GM19452 (cell line): Measurements from ENCODE around the gene ABCB9.

ENCODE experiments used
- ATAC-seq: cut with Tn5 transposase; IDR thresholded peaks from one replicate; pipeline ENCODE4 v1.9.1; 2021; ENCODE audit not compliant: unreplicated experiment

The ABCB9 gene

GRCh38 chr12:122966743-122967550 is 684 bp upstream of the ABCB9 start:
- no peak for ATAC-seq

DNA sequence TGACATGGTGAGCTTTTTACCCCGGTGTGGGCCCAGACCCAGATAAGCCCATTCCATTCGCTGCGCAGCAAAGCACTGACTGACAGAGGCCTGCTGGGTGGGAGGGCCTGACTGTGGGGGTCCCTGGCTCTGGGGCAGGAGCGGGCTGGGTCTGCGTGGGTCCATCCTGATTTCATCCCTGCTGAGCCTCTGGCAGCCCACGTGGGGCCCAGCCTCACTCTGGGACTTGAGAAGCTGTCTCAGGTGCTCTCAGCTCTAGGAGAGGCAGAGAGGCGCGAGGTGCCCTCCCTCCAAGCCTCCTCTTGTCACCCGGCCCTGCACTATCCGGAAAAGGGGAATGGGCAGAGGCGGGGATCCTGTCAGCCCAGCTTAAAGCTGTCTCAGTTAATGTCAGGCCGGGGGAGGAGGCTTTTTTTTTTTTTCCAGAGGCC is 927 bp downstream of the ABCB9 start:
- no peak for ATAC-seq

DNA sequence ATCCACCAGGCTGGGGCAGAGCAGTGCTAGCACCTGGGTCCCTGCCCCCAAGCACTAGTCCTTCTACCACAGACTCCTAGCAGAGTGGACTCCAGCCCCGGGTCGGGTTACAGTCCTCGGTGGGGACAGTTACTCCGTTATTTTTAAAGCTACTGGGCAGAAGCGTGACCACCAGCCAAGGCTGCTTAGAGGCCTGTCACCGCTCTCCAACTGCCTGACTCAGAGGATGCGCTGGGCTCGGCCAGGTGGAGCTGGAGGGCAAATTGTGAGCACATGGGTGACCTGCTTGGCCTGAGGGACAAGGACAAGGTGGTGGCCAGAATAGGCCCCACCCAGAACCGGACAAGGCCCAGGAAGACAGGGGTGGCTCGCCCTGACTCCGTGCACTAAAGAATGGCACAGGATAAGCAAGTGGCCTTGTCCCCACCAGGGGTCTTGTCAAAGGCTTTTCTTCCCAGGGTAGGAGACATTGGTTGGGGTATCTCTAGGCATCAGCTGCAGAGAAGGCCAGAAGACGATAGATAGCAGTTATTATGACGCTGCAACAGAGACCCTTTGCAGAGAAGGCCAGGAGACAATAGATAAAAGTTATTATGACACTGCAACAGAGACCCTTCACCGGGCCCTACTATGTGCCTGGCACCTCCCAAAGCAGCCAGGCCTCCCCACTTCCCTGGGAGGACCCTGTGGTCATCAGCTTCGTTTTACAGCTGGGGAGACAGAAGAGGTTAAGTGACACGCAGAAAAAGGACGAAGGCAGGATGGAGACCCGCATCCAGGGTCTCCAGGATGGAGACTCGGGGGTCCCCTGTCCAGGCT is 1.6 kb downstream of the ABCB9 start:
- ATAC-seq, result no peak

- ATAC-seq, result no peak
Measured at GRCh38 chr12:122963941-122964265, 2.4 kb downstream of the ABCB9 start.

GRCh38 chr12:122961531-122962329 is 4.5 kb downstream of the ABCB9 start:
- no peak for ATAC-seq

- no peak for ATAC-seq
Measured at GRCh38 chr12:122960193-122960569, 6.1 kb downstream of the ABCB9 start.

GRCh38 chr12:122959566-122960192 is 6.6 kb downstream of the ABCB9 start:
- ATAC-seq, result no peak

DNA sequence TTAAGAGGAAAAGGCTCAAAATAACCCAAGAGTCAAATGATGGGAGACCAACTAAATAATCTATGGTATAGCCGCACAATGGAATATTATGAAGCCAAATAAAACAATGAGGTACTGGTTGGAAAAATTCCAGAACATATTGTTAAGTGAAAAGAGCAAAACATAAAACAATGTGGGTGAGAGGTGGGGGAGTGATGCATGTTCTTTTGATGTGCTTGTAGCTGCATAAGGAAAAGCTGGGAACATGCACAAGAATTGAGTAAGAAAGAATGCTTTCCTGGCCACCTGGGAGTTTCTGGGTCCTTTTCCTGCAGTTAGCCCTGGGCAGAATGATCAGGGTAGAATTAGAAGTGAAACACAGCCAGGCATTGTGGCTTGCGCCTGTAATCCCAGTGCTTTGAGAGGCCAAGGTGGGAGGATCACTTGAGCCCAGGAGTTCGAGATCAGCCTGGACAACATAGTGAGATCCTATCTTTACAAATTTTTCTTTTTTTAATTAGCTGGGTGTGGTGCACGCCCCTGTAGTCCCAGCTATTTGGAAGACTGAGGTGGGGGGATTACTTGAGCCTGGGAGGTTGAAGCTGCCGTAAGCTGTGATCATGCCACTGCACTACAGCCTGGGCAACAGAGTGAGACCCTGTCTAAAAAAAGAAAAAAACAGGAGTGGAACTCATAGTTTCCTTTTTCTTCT is 7.9 kb downstream of the ABCB9 start:
- no peak for ATAC-seq

DNA sequence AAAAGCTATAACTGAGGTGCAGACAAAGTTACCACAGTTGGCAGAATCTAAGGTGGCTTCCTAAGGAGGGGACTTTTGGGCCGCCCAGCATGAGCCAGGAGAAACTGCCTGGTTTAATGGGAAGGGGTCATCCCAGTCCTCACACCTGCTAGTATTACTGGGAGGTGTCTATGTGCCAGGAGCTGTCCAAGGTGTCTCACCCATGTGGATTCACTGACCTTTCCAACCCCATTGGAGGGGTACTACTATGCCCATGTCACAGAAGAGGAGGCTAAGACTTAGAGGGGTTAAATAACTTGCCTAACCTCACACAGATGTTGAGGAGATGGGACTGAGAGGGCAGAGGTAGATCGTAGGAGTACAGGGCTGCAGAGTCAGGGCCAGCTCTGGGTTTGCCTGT is 10.2 kb downstream of the ABCB9 start:
- no peak for ATAC-seq

- ATAC-seq, result no peak
Measured at GRCh38 chr12:122955156-122955555, 11.1 kb downstream of the ABCB9 start.

GRCh38 chr12:122951979-122952892 is 14.0 kb downstream of the ABCB9 start:
- ATAC-seq, result no peak

DNA sequence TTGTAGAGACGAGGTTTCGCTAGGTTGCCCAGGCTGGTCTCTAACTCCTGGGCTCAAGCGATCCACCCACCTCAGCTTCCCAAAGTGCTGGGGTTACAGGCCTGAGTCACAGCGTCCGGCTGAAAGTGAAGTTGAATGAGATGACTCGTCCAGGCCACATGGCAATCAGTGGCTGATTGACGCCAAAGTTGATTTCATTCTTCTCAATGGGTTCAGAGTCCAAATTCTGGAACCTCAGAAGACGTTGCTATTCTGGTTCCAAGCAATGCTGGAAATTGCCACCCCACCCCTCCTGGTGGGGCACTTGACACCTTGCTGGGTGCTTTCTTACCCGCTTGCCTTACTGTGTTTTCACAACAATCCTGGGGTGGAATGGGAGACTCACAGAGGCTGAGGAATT is 14.9 kb downstream of the ABCB9 start:
- ATAC-seq, result no peak

DNA sequence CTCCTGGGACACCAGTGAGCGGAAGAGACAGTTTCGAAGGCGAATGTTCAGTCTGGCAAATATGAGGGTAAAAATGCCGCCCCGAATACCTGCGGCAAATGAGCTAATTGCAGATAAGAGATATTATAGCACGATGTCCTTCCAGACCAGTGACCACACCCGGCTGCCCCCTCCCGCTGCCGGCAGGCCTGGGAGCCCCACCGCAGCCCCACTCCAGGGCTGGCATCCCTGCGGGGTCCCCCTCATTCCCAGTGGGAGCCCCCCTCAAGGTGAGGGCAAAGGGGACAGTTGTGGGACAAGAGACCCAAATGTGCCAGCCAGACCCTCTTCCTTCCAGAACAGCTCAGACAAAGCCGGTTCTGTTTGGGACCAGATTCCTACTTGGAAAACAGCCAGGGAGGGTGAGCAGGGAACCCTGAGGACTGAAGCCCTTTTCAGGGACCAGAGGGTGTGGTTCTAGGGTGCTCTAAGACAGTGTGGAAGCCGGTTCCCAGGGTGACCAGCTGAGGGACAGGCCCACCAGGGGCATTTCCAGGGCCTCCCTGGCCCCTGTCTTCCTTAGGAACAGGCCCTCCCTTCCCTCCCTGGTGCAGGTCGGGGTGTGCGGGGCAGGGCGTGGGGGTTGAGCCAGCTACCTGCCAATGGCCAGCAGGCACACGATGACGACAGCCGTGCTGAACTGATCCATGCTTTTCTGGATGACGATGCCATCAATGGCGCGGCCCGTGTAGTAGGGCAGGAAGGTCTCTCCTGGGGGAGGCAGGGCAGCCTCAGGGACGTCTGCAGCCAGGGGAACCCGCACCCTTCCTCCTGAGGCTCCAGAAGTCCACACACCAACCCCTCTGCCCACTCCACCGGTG is 16.2 kb downstream of the ABCB9 start:
- no peak for ATAC-seq

DNA sequence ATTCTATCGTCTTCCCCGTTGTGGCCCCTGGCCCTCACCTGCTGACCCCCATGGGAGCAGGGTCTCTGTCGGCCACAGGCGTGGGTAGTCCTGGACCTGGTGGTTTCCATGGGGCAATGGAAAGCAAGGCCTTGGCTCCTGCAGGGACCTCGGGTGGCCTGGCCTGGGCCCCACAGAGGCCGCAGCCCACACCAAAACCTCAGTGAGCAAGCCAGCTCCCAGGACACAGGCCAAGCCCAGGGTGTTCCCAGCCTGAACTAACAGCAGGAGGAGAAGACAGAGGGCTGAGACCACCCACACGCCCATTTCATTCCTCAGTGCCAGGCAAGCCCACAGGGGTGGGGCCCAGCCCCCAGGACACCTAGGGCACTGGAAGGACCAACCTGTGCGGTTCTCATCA is 16.9 kb downstream of the ABCB9 start:
- no peak for ATAC-seq

DNA sequence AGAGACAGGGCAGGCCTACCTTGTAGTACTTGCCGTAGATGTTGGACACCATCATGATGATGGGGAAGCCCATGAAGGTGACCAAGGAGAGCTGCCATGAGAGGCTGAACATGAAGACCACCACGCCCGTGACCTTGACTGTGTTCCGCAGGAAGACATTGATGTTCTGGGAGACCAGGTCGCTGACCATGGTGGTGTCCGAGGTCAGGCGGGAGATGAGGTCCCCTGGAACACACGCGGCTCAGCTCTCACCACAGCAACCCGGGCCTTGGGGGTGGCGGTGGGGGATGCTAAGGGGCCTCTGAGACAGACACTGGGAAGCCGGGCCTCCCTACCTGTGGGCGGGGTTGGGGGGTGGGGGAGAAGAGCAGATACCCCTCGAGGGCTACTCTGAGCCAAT is 17.7 kb downstream of the ABCB9 start:
- ATAC-seq, result no peak

GRCh38 chr12:122947352-122947792 is 18.9 kb downstream of the ABCB9 start:
- peak; percentile 8 for ATAC-seq

DNA sequence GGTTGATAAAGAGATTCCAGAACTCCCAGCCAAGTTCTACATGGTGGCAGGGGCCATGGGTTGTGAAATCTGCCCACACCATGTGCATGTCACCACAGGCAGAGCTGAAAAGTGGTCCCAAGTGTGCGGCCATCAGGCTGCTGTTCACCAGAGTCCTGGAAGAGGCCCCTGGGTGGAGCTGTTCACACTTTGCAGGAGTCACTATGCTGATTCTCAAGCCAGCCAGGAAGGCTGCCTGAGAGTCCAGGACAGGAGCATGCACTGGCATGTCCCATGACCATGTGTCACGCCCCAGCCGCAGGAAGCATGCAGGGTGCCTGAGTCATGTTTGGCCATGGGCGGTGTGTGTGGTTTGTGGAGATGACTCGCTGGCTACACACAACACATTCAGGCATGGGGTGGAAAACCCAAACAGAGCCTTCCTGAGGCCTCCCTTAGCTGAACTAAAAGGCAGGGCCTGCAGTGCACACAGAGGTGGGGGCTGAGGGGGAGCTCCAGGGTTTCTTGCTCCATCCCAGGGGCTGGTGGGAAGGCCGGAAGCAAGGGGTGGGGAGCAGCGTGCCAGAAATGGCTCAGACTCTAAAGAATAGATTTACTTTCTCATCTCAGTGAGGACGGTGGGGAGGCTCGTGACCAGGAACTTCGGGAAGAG is 19.4 kb downstream of the ABCB9 start:
- ATAC-seq, result peak; percentile 73
